ENCODE measurements around the gene CLDN10.

DNA sequence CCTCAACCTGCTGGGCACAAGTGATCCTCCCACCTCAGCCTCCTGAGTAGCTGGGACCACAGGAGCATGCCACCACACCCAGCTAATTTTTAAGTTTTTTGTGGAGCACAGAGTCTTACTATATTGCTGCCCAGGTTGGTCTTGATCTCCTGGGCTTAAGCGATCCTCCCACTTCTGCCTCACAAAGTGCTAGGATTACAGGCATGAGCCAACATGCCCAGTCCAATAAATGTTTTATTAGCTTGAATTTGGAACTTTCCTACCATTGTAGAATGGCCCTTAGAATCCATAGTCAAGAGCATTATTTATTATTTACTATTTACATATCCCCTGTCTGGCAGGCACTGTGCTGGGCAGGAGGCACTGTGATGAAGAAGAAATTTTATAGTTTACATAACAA, 39.6 kb upstream of the CLDN10 start:
- TF ChIP-seq NR2C2 (CRISPR knock-in tag; IDR thresholded peaks at IDR 0.05) (no peak), ATF2 (CRISPR knock-in tag; IDR thresholded peaks at IDR 0.05; ENCODE audit: borderline replicate concordance, low read depth) (no peak), CTCF (IDR thresholded peaks at IDR 0.05) (no peak)

Data from WTC11 (cell line).